Measurements from ENCODE around the gene SLC37A1. TPM values are rescaled to one million over a fixed set of nuclear protein-coding genes. Genes with fewer than 3 reads are reported as not detected.

SLC37A1 gene
- total and polyA plus RNA-seq, 7 donors = 2.3 to 98.5 (median 7.8) TPM

DNA sequence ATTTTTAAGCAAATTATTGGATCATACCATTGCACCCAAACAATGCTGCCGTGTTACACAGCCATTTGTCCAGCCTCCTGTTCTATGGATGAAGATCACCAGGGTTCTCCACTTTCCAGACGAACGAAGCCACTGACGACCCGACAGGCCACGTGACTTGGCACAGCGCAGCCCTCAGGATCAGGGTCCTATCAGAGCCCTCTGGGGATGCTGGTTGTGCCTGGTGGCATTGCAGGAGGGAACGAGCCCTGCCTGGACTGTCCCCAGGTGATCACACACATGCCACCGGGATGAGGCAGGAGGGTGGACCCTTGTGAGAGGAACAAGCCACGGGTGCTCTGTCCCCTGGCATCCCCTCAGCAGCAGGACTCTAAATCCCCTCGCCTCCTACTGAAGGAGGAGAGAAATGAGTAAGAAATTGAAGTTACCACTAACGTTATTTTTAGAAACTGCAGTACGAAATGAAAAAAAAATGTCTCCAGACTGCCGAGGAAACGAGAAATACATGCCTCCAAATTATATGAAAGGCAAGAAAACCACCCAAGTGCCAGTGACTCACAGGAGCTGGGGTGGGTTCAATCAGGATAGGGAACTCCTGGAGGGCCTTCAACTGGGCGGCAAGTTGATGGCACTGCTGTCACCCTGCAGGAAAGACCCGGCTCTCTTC, 81.1 kb downstream of the SLC37A1 start:
- intact Hi-C loops (cut with DNase I) = loop anchor here (2.0 kb wide), 1 partner anchor 224 kb away; no protein-coding TSS in a partner anchor
- no peaks in the 10 kb centered on the region for H3K9me3 ChIP-seq
- peaks cover 0 to 9% (median 9%) of the 10 kb centered on the region in 4 donors for H3K4me1 ChIP-seq
- WGBS, 2 donors = 73 to 90% methylated on average over 17 of the region's 17 CpGs
- no peaks in the 10 kb centered on the region for H3K36me3 ChIP-seq
- H3K4me3 ChIP-seq = no peak overlapping the region
- H3K27me3 ChIP-seq = peaks cover 0 to 6% (median 0%) of the 10 kb centered on the region in 3 donors
- DNase-seq = no peak
- no peak overlapping the region for H3K27ac ChIP-seq
- no peak for TF ChIP-seq POLR2A (IDR thresholded peaks at IDR 0.05)
- TF ChIP-seq CTCF (IDR thresholded peaks at IDR 0.05) = no peak
- no peak for TF ChIP-seq EP300 (IDR thresholded peaks at IDR 0.05)
- no peak for TF ChIP-seq POLR2AphosphoS5 (IDR thresholded peaks at IDR 0.05)

DNA sequence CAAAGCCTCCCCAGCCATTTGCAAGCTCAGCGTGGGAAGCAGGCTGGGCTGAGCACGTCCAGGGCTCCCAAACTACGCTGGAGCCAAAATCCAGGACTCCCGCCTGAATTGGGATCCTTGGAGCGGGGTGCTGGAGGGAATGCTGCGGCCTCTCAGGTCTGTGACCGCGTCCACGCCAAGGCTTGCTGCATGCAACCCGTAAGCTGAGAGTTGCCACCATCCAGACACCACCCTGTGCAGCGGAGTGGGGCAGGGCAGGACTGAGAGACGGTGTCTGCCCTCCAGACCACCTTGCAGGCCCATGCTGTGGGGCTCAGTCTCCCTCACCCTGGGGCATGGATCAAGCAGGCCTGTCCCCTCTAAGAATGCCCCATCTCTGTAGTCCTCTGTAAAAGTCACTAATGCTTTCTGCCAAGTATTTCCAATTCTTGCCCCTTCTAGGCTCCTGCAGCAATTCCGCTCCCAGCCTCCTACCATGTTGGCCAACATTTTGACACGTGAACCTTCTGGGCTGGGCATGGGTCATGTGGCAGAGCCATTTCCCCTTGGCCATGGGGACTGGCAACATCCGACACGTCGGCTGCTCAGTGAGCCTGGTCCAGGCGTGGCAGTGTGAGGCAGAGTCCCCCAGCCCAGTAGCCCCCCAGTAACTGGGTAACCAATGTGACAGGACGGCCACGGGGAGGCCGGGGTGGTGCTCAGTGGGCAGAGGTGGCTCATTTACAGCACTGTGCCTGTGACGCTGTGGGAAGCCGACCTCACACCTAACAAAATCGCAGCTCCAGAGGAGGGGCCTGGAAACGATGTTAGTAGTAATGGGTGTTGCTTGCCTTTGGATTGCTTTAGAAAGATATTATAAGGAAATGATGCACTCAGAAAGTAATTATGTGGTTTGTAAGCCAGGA, 81.9 kb downstream of the SLC37A1 start:
- H3K4me3 ChIP-seq = no peak overlapping the region
- WGBS, 2 donors = 90 to 91% methylated on average over 25 of the region's 25 CpGs
- H3K9me3 ChIP-seq = no peaks in the 10 kb centered on the region
- peaks cover 0 to 6% (median 0%) of the 10 kb centered on the region in 3 donors for H3K27me3 ChIP-seq
- peaks cover 0 to 9% (median 9%) of the 10 kb centered on the region in 4 donors for H3K4me1 ChIP-seq
- DNase-seq = no peak
- intact Hi-C loops (cut with DNase I) = loop anchor here (2.0 kb wide), 1 partner anchor 223 kb away; no protein-coding TSS in a partner anchor
- no peak for TF ChIP-seq POLR2AphosphoS5 (IDR thresholded peaks at IDR 0.05)
- TF ChIP-seq CTCF (IDR thresholded peaks at IDR 0.05) = no peak
- TF ChIP-seq POLR2A (IDR thresholded peaks at IDR 0.05) = no peak
- no peak for TF ChIP-seq EP300 (IDR thresholded peaks at IDR 0.05)
- H3K27ac ChIP-seq = no peak overlapping the region
- H3K36me3 ChIP-seq = no peaks in the 10 kb centered on the region

- H3K36me3 ChIP-seq = no peaks in the 10 kb centered on the region
- H3K27me3 ChIP-seq = peaks cover 0 to 6% (median 0%) of the 10 kb centered on the region in 3 donors
- 82 to 94% methylated on average over 2 of the region's 2 CpGs for WGBS, 2 donors
- H3K9me3 ChIP-seq = no peaks in the 10 kb centered on the region
- no peak overlapping the region for H3K27ac ChIP-seq
- TF ChIP-seq POLR2A (IDR thresholded peaks at IDR 0.05) (no peak), CTCF (IDR thresholded peaks at IDR 0.05) (no peak), POLR2AphosphoS5 (IDR thresholded peaks at IDR 0.05) (no peak), EP300 (IDR thresholded peaks at IDR 0.05) (no peak)
- intact Hi-C loops (cut with DNase I) = no loop called here
- peaks cover 0 to 9% (median 9%) of the 10 kb centered on the region in 4 donors for H3K4me1 ChIP-seq
- H3K4me3 ChIP-seq = no peak overlapping the region
- DNase-seq = no peak
Measured at GRCh38 chr21:42596657-42597056, 83.0 kb downstream of the SLC37A1 start.

- 89% methylated on average over 11 of the region's 11 CpGs for WGBS, 2 donors
Measured at GRCh38 chr21:42597487-42598158, 84.0 kb downstream of the SLC37A1 start.

More at GRCh38 chr21:42597487-42598158, 84.0 kb downstream of the SLC37A1 start:
- Histone ChIP-seq H3K27me3 (peaks cover 0 to 5% (median 0%) of the 10 kb centered on the region in 3 donors), H3K9me3 (no peaks in the 10 kb centered on the region), H3K4me3 (no peak overlapping the region), H3K36me3 (no peaks in the 10 kb centered on the region), H3K4me1 (peaks cover 0 to 9% (median 9%) of the 10 kb centered on the region in 4 donors), H3K27ac (no peak overlapping the region)
- TF ChIP-seq POLR2AphosphoS5 (IDR thresholded peaks at IDR 0.05) (no peak), EP300 (IDR thresholded peaks at IDR 0.05) (no peak), CTCF (IDR thresholded peaks at IDR 0.05) (no peak), POLR2A (IDR thresholded peaks at IDR 0.05) (no peak)
- intact Hi-C loops (cut with DNase I) = no loop called here
- DNase-seq = no peak

All from sigmoid colon (tissue), 7 donors.